Measurements from ENCODE around the gene ONECUT3. TPM values are rescaled to one million over a fixed set of nuclear protein-coding genes. Genes with fewer than 3 reads are reported as not detected.

ONECUT3 gene
- total and polyA plus RNA-seq, 5 donors from 2014 or later, result not detected

DNA sequence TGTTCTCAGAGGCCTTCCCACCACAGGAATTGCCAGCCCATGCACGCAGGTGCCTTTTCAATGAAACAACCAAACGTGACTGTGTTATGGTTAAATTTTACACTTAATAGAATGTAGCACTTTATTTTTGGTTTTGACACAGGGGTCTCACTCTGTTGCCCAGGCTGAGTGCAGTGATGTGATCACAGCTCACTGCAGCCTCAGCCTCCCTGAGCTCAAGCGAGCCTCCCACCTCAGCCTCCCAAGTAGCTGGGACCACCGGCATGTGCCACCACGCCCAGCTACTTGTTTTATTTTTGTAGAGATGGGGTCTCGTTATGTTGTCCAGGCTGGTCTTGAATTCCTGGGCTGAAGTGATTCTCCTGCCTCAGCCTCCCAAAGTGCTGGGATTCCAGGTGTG is 51.6 kb downstream of the ONECUT3 start:
- Mint-ChIP-seq H3K27me3 (no peaks in the 10 kb centered on the region), H3K27ac (no peak overlapping the region), H3K36me3 (peaks cover 4% of the 10 kb centered on the region), H3K9me3 (no peaks in the 10 kb centered on the region), H3K4me3 (no peak overlapping the region), H3K4me1 (peaks cover 0 to 3% (median 0%) of the 10 kb centered on the region in 4 donors)
- H3K4me1 ChIP-seq (ENCODE audit: control insufficient read depth, insufficient read depth, low read length, poor library complexity, severe bottlenecking), result no peaks in the 10 kb centered on the region
- no peaks in the 10 kb centered on the region for H3K27me3 ChIP-seq (ENCODE audit: control insufficient read depth, insufficient read depth, low read length)
- H3K36me3 ChIP-seq (ENCODE audit: control insufficient read depth, insufficient read depth, low read length), result peaks cover 4% of the 10 kb centered on the region
- no peak overlapping the region for H3K27ac ChIP-seq (ENCODE audit: insufficient read depth, low read length, poor library complexity, severe bottlenecking)
- H3K4me3 ChIP-seq (ENCODE audit: low read depth, low read length), result no peak overlapping the region
- no peaks in the 10 kb centered on the region for H3K9me3 ChIP-seq (ENCODE audit: control insufficient read depth in 2 of 2, low read length in 2 of 2)
- no peak for ATAC-seq (ENCODE audit: low read depth in 2 of 2)
- DNase-seq, result no peak

- no peak overlapping the region for H3K27ac Mint-ChIP-seq
- H3K4me3 Mint-ChIP-seq, result peak overlapping the region in 1 of 4 donors; percentile 35
- no peaks in the 10 kb centered on the region for H3K4me1 ChIP-seq (ENCODE audit: control insufficient read depth, insufficient read depth, low read length, poor library complexity, severe bottlenecking)
- no peaks in the 10 kb centered on the region for H3K4me1 Mint-ChIP-seq
- no peaks in the 10 kb centered on the region for H3K9me3 Mint-ChIP-seq
- no peaks in the 10 kb centered on the region for H3K27me3 ChIP-seq (ENCODE audit: control insufficient read depth, insufficient read depth, low read length)
- no peaks in the 10 kb centered on the region for H3K36me3 ChIP-seq (ENCODE audit: control insufficient read depth, insufficient read depth, low read length)
- ATAC-seq (ENCODE audit: low read depth in 2 of 2) (no peak), DNase-seq (no peak)
- no peak overlapping the region for H3K27ac ChIP-seq (ENCODE audit: insufficient read depth, low read length, poor library complexity, severe bottlenecking)
- H3K9me3 ChIP-seq (ENCODE audit: control insufficient read depth in 2 of 2, low read length in 2 of 2), result no peaks in the 10 kb centered on the region
- no peak overlapping the region for H3K4me3 ChIP-seq (ENCODE audit: low read depth, low read length)
- no peaks in the 10 kb centered on the region for H3K36me3 Mint-ChIP-seq
- no peaks in the 10 kb centered on the region for H3K27me3 Mint-ChIP-seq
Measured at GRCh38 chr19:1805401-1806183, 52.3 kb downstream of the ONECUT3 start.

DNA sequence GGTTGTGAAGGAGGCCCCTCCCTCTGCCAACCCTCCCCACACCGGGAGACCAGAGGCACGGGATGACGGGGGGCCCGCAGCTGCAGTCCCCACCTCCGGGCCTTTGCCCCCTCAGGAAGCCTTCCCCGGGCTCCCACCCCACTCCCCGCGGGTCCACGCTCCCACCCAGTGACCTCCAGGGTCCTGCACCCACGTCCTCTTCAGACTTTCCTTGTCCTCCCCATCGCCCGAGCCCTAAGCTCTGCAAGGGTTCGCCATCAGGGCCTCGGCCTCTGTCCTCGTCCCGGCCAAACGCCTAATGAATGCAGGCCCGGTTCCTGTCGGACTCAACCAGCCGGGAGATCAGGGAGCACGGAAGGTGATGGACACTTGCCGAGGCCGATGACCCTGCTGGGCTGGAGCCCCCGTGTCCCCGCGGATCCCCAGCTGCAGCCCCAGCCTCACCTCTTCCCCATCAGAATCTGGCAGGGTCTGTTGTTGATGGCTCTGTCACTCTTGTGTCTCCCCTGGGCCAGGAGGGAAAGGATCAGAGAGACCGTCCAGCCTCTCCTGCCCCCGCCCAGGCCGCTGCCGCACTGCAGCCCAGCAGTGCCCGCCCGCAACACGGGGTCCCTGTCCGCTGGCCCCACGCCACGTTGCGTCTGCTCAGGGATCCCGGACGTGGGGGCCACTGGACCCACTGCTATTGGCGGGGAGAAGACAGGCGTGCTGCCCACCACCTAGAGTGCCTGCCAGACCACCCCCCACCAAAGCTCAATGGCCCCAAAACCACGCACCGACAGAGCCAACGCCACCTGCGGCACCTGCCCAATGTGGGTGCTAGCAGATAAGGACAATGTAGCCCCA is 53.1 kb downstream of the ONECUT3 start:
- no peaks in the 10 kb centered on the region for H3K36me3 Mint-ChIP-seq
- Histone ChIP-seq H3K9me3 (ENCODE audit: control insufficient read depth in 2 of 2, low read length in 2 of 2) (no peaks in the 10 kb centered on the region), H3K4me3 (ENCODE audit: low read depth, low read length) (no peak overlapping the region), H3K36me3 (ENCODE audit: control insufficient read depth, insufficient read depth, low read length) (no peaks in the 10 kb centered on the region), H3K27me3 (ENCODE audit: control insufficient read depth, insufficient read depth, low read length) (no peaks in the 10 kb centered on the region), H3K4me1 (ENCODE audit: control insufficient read depth, insufficient read depth, low read length, poor library complexity, severe bottlenecking) (peaks cover 1% of the 10 kb centered on the region), H3K27ac (ENCODE audit: insufficient read depth, low read length, poor library complexity, severe bottlenecking) (no peak overlapping the region)
- DNase-seq (no peak), ATAC-seq (ENCODE audit: low read depth in 2 of 2) (no peak)
- no peak overlapping the region for H3K27ac Mint-ChIP-seq
- H3K9me3 Mint-ChIP-seq, result no peaks in the 10 kb centered on the region
- H3K4me1 Mint-ChIP-seq, result peaks cover 0 to 4% (median 0%) of the 10 kb centered on the region in 4 donors
- no peaks in the 10 kb centered on the region for H3K27me3 Mint-ChIP-seq
- no peak overlapping the region for H3K4me3 Mint-ChIP-seq

GRCh38 chr19:1807030-1807694 is 53.9 kb downstream of the ONECUT3 start:
- Histone ChIP-seq H3K36me3 (ENCODE audit: control insufficient read depth, insufficient read depth, low read length) (no peaks in the 10 kb centered on the region), H3K9me3 (ENCODE audit: control insufficient read depth in 2 of 2, low read length in 2 of 2) (no peaks in the 10 kb centered on the region), H3K27ac (ENCODE audit: insufficient read depth, low read length, poor library complexity, severe bottlenecking) (no peak overlapping the region), H3K4me3 (ENCODE audit: low read depth, low read length) (no peak overlapping the region), H3K4me1 (ENCODE audit: control insufficient read depth, insufficient read depth, low read length, poor library complexity, severe bottlenecking) (peaks cover 7% of the 10 kb centered on the region), H3K27me3 (ENCODE audit: control insufficient read depth, insufficient read depth, low read length) (no peaks in the 10 kb centered on the region)
- no peaks in the 10 kb centered on the region for H3K27me3 Mint-ChIP-seq
- H3K4me1 Mint-ChIP-seq, result peaks cover 0 to 6% (median 0%) of the 10 kb centered on the region in 4 donors
- H3K4me3 Mint-ChIP-seq, result no peak overlapping the region
- ATAC-seq (ENCODE audit: low read depth in 2 of 2) (no peak), DNase-seq (no peak)
- H3K9me3 Mint-ChIP-seq, result no peaks in the 10 kb centered on the region
- no peak overlapping the region for H3K27ac Mint-ChIP-seq
- no peaks in the 10 kb centered on the region for H3K36me3 Mint-ChIP-seq

- ATAC-seq (ENCODE audit: low read depth in 2 of 2), result no peak
- Mint-ChIP-seq H3K36me3 (no peaks in the 10 kb centered on the region), H3K9me3 (no peaks in the 10 kb centered on the region), H3K4me3 (peak overlapping the region in 1 of 4 donors; percentile 41), H3K27me3 (no peaks in the 10 kb centered on the region), H3K27ac (no peak overlapping the region), H3K4me1 (peaks cover under 1 to 12% (median 5%) of the 10 kb centered on the region in 4 donors)
- no peak for DNase-seq
- Histone ChIP-seq H3K27me3 (ENCODE audit: control insufficient read depth, insufficient read depth, low read length) (no peaks in the 10 kb centered on the region), H3K9me3 (ENCODE audit: control insufficient read depth in 2 of 2, low read length in 2 of 2) (no peaks in the 10 kb centered on the region), H3K4me3 (ENCODE audit: low read depth, low read length) (no peak overlapping the region), H3K27ac (ENCODE audit: insufficient read depth, low read length, poor library complexity, severe bottlenecking) (no peak overlapping the region), H3K36me3 (ENCODE audit: control insufficient read depth, insufficient read depth, low read length) (no peaks in the 10 kb centered on the region), H3K4me1 (ENCODE audit: control insufficient read depth, insufficient read depth, low read length, poor library complexity, severe bottlenecking) (peaks cover 11% of the 10 kb centered on the region)
Measured at GRCh38 chr19:1807695-1808394, 54.5 kb downstream of the ONECUT3 start.

DNA sequence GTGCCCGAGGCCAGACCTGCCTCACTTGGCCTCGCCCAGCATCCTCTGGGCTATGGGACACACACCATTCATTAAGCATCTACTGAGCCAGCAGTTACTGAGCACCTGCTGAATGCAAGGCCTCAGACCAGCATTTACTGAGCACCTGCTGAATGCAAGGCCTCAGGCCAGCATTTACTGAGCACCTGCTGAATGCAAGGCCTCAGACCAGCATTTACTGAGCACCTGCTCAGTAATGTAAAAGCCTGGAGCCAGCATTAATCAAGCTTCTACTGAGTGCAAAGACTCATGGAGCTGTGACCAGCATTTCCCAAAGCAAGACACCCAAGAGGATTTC is 55.1 kb downstream of the ONECUT3 start:
- H3K27ac Mint-ChIP-seq, result no peak overlapping the region
- H3K4me3 Mint-ChIP-seq, result peak overlapping the region in 2 of 4 donors; percentile 28 to 43

GRCh38 chr19:1809678-1810077 is 56.4 kb downstream of the ONECUT3 start:
- peaks cover 0 to 2% (median 0%) of the 10 kb centered on the region in 7 donors for H3K9me3 Mint-ChIP-seq
- Histone ChIP-seq H3K36me3 (ENCODE audit: control insufficient read depth, insufficient read depth, low read length) (no peaks in the 10 kb centered on the region), H3K9me3 (ENCODE audit: control insufficient read depth in 2 of 2, low read length in 2 of 2) (no peaks in the 10 kb centered on the region), H3K27ac (ENCODE audit: insufficient read depth, low read length, poor library complexity, severe bottlenecking) (no peak overlapping the region), H3K4me3 (ENCODE audit: low read depth, low read length) (no peak overlapping the region), H3K27me3 (ENCODE audit: control insufficient read depth, insufficient read depth, low read length) (no peaks in the 10 kb centered on the region), H3K4me1 (ENCODE audit: control insufficient read depth, insufficient read depth, low read length, poor library complexity, severe bottlenecking) (peaks cover 20% of the 10 kb centered on the region)
- H3K36me3 Mint-ChIP-seq, result no peaks in the 10 kb centered on the region
- no peak overlapping the region for H3K27ac Mint-ChIP-seq
- H3K4me1 Mint-ChIP-seq, result peaks cover 4 to 18% (median 9%) of the 10 kb centered on the region in 4 donors
- ATAC-seq (ENCODE audit: low read depth in 2 of 2), result no peak
- peak overlapping the region in 1 of 4 donors; percentile 25 for H3K4me3 Mint-ChIP-seq
- DNase-seq, result no peak
- no peaks in the 10 kb centered on the region for H3K27me3 Mint-ChIP-seq

More for the DNA sequence above, 55.1 kb downstream of the ONECUT3 start:
- Histone ChIP-seq H3K4me1 (ENCODE audit: control insufficient read depth, insufficient read depth, low read length, poor library complexity, severe bottlenecking) (peaks cover 16% of the 10 kb centered on the region), H3K27me3 (ENCODE audit: control insufficient read depth, insufficient read depth, low read length) (no peaks in the 10 kb centered on the region), H3K36me3 (ENCODE audit: control insufficient read depth, insufficient read depth, low read length) (no peaks in the 10 kb centered on the region), H3K9me3 (ENCODE audit: control insufficient read depth in 2 of 2, low read length in 2 of 2) (no peaks in the 10 kb centered on the region), H3K4me3 (ENCODE audit: low read depth, low read length) (no peak overlapping the region), H3K27ac (ENCODE audit: insufficient read depth, low read length, poor library complexity, severe bottlenecking) (no peak overlapping the region)
- ATAC-seq (ENCODE audit: low read depth in 2 of 2) (no peak), DNase-seq (no peak)
- H3K4me1 Mint-ChIP-seq, result peaks cover 4 to 16% (median 9%) of the 10 kb centered on the region in 4 donors
- peaks cover 0 to 2% (median 0%) of the 10 kb centered on the region in 7 donors for H3K9me3 Mint-ChIP-seq
- no peaks in the 10 kb centered on the region for H3K27me3 Mint-ChIP-seq
- H3K36me3 Mint-ChIP-seq, result no peaks in the 10 kb centered on the region
